Measurements from ENCODE around the gene METTL26. TPM values are rescaled to one million over a fixed set of nuclear protein-coding genes. Genes with fewer than 3 reads are reported as not detected.
A peak's percentile ranks its signal among the peaks of the same experiment; 100 is the strongest.

Gene METTL26
- total RNA-seq, 1 experiment from 2014 or later: 149 TPM

- Histone ChIP-seq H3K79me2 (ENCODE audit: low read length) (peaks cover 24% of the 10 kb centered on the region), H3K36me3 (ENCODE audit: insufficient read depth, low read length) (peaks cover 10% of the 10 kb centered on the region), H3K9me2 (replicated peaks; ENCODE audit: insufficient read depth, low read length) (no peaks in the 10 kb centered on the region), H3K4me3 (ENCODE audit: low read length) (no peak overlapping the region), H3K4me2 (ENCODE audit: low read depth, low read length, poor library complexity, severe bottlenecking) (no peak overlapping the region), H4K20me1 (ENCODE audit: insufficient read depth, low read depth, low read length) (peaks cover 20% of the 10 kb centered on the region), H3K27ac (ENCODE audit: low read length) (no peak overlapping the region), H3K27me3 (ENCODE audit: low read length) (no peaks in the 10 kb centered on the region), H3K9ac (ENCODE audit: low read length) (no peak overlapping the region), H3K4me1 (ENCODE audit: low read length) (peaks cover 8% of the 10 kb centered on the region), H2AFZ (ENCODE audit: low read length) (no peak overlapping the region), H3K9me3 (ENCODE audit: low read length) (no peaks in the 10 kb centered on the region)
- DNase-seq: no peak
These were observed 35.4 kb upstream of the METTL26 start for GRCh38 chr16:671353-672131.

- Histone ChIP-seq H3K4me1 (ENCODE audit: low read length) (peaks cover 8% of the 10 kb centered on the region), H3K9me2 (replicated peaks; ENCODE audit: insufficient read depth, low read length) (no peaks in the 10 kb centered on the region), H2AFZ (ENCODE audit: low read length) (no peak overlapping the region), H3K9me3 (ENCODE audit: low read length) (no peaks in the 10 kb centered on the region), H3K27me3 (ENCODE audit: low read length) (no peaks in the 10 kb centered on the region), H3K79me2 (ENCODE audit: low read length) (peaks cover 24% of the 10 kb centered on the region), H3K4me2 (ENCODE audit: low read depth, low read length, poor library complexity, severe bottlenecking) (no peak overlapping the region), H3K9ac (ENCODE audit: low read length) (no peak overlapping the region), H4K20me1 (ENCODE audit: insufficient read depth, low read depth, low read length) (peaks cover 20% of the 10 kb centered on the region), H3K27ac (ENCODE audit: low read length) (no peak overlapping the region), H3K4me3 (ENCODE audit: low read length) (no peak overlapping the region), H3K36me3 (ENCODE audit: insufficient read depth, low read length) (peaks cover 10% of the 10 kb centered on the region)
- DNase-seq: no peak
These were observed 34.6 kb upstream of the METTL26 start for GRCh38 chr16:670485-671352.

GRCh38 chr16:669666-670065 is 33.6 kb upstream of the METTL26 start:
- Histone ChIP-seq H3K9me2 (replicated peaks; ENCODE audit: insufficient read depth, low read length) (no peaks in the 10 kb centered on the region), H3K4me1 (ENCODE audit: low read length) (peaks cover 8% of the 10 kb centered on the region), H3K36me3 (ENCODE audit: insufficient read depth, low read length) (peaks cover 10% of the 10 kb centered on the region), H2AFZ (ENCODE audit: low read length) (no peak overlapping the region), H3K4me3 (ENCODE audit: low read length) (peak overlapping the region; percentile 97), H3K9ac (ENCODE audit: low read length) (peak overlapping the region; percentile 100), H4K20me1 (ENCODE audit: insufficient read depth, low read depth, low read length) (peaks cover 15% of the 10 kb centered on the region), H3K4me2 (ENCODE audit: low read depth, low read length, poor library complexity, severe bottlenecking) (peak overlapping the region; percentile 87), H3K79me2 (ENCODE audit: low read length) (peaks cover 24% of the 10 kb centered on the region), H3K27me3 (ENCODE audit: low read length) (no peaks in the 10 kb centered on the region), H3K9me3 (ENCODE audit: low read length) (no peaks in the 10 kb centered on the region), H3K27ac (ENCODE audit: low read length) (no peak overlapping the region)
- DNase-seq: no peak

DNA sequence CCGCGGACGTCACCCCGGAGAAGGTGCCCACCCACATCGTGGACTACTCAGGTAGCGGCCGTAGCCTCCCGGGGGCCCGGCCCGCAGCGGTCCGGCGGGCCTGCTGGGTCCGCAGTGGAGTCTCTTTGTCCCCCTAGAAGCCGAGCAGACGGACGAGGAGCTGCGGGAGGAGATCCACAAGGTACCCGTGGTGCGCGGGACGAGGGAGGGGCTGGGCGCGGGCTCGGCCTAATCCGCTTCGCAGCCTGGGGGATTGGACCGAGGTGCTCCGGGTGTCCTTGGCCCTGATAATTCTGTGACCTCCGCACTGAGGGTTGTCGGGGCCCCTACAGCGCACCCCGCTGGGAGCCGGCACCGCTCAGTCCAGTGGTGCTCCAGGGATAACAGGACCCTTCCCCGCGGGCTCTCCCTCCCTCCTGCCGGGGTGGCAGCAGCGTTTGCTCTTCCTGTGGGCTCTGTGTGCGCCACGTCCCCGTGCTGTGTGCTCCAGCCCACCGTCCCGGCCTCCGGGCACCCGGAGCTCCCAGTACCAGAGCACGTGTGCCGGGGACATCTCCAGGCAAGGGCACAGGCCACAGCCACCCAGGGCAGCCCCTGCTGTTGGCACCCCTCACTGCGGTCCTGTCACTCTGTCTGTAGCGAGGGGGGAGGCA is 32.5 kb upstream of the METTL26 start:
- H3K36me3 ChIP-seq (ENCODE audit: insufficient read depth, low read length): peaks cover 10% of the 10 kb centered on the region
- H2AFZ ChIP-seq (ENCODE audit: low read length): no peak overlapping the region
- H3K4me3 ChIP-seq (ENCODE audit: low read length): peak overlapping the region; percentile 97
- H3K4me1 ChIP-seq (ENCODE audit: low read length): peaks cover 8% of the 10 kb centered on the region
- H3K9ac ChIP-seq (ENCODE audit: low read length): peak overlapping the region; percentile 100
- H3K9me3 ChIP-seq (ENCODE audit: low read length): no peaks in the 10 kb centered on the region
- peak overlapping the region; percentile 71 for H3K27ac ChIP-seq (ENCODE audit: low read length)
- H3K9me2 ChIP-seq (replicated peaks; ENCODE audit: insufficient read depth, low read length): no peaks in the 10 kb centered on the region
- H3K27me3 ChIP-seq (ENCODE audit: low read length): no peaks in the 10 kb centered on the region
- H3K79me2 ChIP-seq (ENCODE audit: low read length): peaks cover 24% of the 10 kb centered on the region
- H4K20me1 ChIP-seq (ENCODE audit: insufficient read depth, low read depth, low read length): peaks cover 15% of the 10 kb centered on the region
- H3K4me2 ChIP-seq (ENCODE audit: low read depth, low read length, poor library complexity, severe bottlenecking): peak overlapping the region; percentile 87
- DNase-seq: peak; percentile 59

- peak within 1 kb of the TSS; percentile 97 for H3K4me3 ChIP-seq (ENCODE audit: low read length)
- peaks cover 15% of the 10 kb centered on the region for H4K20me1 ChIP-seq (ENCODE audit: insufficient read depth, low read depth, low read length)
- peaks cover 24% of the 10 kb centered on the region for H3K79me2 ChIP-seq (ENCODE audit: low read length)
- peaks cover 8% of the 10 kb centered on the region for H3K4me1 ChIP-seq (ENCODE audit: low read length)
- no peaks in the 10 kb centered on the region for H3K9me2 ChIP-seq (replicated peaks; ENCODE audit: insufficient read depth, low read length)
- peak within 1 kb of the TSS; percentile 71 for H3K27ac ChIP-seq (ENCODE audit: low read length)
- H2AFZ ChIP-seq (ENCODE audit: low read length): no peak within 1 kb of the TSS
- peak within 1 kb of the TSS; percentile 87 for H3K4me2 ChIP-seq (ENCODE audit: low read depth, low read length, poor library complexity, severe bottlenecking)
- peaks cover 10% of the 10 kb centered on the region for H3K36me3 ChIP-seq (ENCODE audit: insufficient read depth, low read length)
- peak; percentile 98 for DNase-seq
- no peaks in the 10 kb centered on the region for H3K27me3 ChIP-seq (ENCODE audit: low read length)
- no peaks in the 10 kb centered on the region for H3K9me3 ChIP-seq (ENCODE audit: low read length)
- peak within 1 kb of the TSS; percentile 100 for H3K9ac ChIP-seq (ENCODE audit: low read length)
These were observed 31.8 kb upstream of the METTL26 start, which contains the start of gene RHOT2 for GRCh38 chr16:667780-668518. Gene RHOT2 (plus strand): TSS chr16:668132. CDS start chr16:668200, 68 bp downstream.

GRCh38 chr16:667113-667779 is 31.1 kb upstream of the METTL26 start:
- Histone ChIP-seq H3K79me2 (ENCODE audit: low read length) (peaks cover 24% of the 10 kb centered on the region), H3K36me3 (ENCODE audit: insufficient read depth, low read length) (peaks cover 10% of the 10 kb centered on the region), H3K27me3 (ENCODE audit: low read length) (no peaks in the 10 kb centered on the region), H3K9me2 (replicated peaks; ENCODE audit: insufficient read depth, low read length) (no peaks in the 10 kb centered on the region), H4K20me1 (ENCODE audit: insufficient read depth, low read depth, low read length) (peaks cover 15% of the 10 kb centered on the region), H3K4me2 (ENCODE audit: low read depth, low read length, poor library complexity, severe bottlenecking) (peak overlapping the region; percentile 87), H2AFZ (ENCODE audit: low read length) (no peak overlapping the region), H3K4me1 (ENCODE audit: low read length) (peaks cover 8% of the 10 kb centered on the region), H3K27ac (ENCODE audit: low read length) (no peak overlapping the region), H3K9ac (ENCODE audit: low read length) (peak overlapping the region; percentile 100), H3K9me3 (ENCODE audit: low read length) (no peaks in the 10 kb centered on the region), H3K4me3 (ENCODE audit: low read length) (peak overlapping the region; percentile 97)
- DNase-seq: no peak

DNA sequence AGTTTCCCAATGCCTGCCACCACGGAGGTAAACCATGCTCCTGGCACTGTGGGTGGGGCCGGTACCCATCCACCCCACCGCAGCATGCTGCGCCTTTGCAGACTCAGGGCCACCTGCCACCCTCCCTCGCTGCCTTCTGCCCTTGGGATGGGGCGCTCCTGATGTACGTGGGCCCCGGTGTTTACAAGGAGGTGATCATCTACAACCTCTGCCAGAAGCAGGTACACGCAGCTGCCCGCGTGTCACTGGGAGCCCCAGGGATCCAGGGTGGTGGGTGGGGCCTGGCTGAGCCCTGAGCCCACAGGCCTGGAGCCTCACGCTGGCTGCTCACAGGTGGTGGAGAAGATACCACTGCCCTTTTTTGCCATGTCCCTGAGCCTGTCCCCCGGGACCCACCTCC is 30.5 kb upstream of the METTL26 start:
- Histone ChIP-seq H3K79me2 (ENCODE audit: low read length) (peaks cover 27% of the 10 kb centered on the region), H3K4me2 (ENCODE audit: low read depth, low read length, poor library complexity, severe bottlenecking) (no peak overlapping the region), H3K9me2 (replicated peaks; ENCODE audit: insufficient read depth, low read length) (no peaks in the 10 kb centered on the region), H4K20me1 (ENCODE audit: insufficient read depth, low read depth, low read length) (peaks cover 15% of the 10 kb centered on the region), H3K4me3 (ENCODE audit: low read length) (no peak overlapping the region), H3K4me1 (ENCODE audit: low read length) (peaks cover 8% of the 10 kb centered on the region), H3K27ac (ENCODE audit: low read length) (no peak overlapping the region), H3K9me3 (ENCODE audit: low read length) (no peaks in the 10 kb centered on the region), H3K9ac (ENCODE audit: low read length) (no peak overlapping the region), H2AFZ (ENCODE audit: low read length) (no peak overlapping the region), H3K36me3 (ENCODE audit: insufficient read depth, low read length) (peaks cover 10% of the 10 kb centered on the region), H3K27me3 (ENCODE audit: low read length) (no peaks in the 10 kb centered on the region)
- no peak for DNase-seq

Data from Karpas-422 (cell line).